HPDE6-E6E7 (cell line): ENCODE results near the gene EMILIN3.
"Not testable (repeated sequence)": the region's sequence is repeated elsewhere in the genome, so short reads cannot be mapped to it uniquely, and the experiment has no call there.

Experiments used
- DNase-seq: peaks from one replicate; pipeline ENCODE4 v3.0.0; 2011; ENCODE audit warnings: missing footprints; ENCODE audit errors: extremely low spot score

EMILIN3 gene

DNA sequence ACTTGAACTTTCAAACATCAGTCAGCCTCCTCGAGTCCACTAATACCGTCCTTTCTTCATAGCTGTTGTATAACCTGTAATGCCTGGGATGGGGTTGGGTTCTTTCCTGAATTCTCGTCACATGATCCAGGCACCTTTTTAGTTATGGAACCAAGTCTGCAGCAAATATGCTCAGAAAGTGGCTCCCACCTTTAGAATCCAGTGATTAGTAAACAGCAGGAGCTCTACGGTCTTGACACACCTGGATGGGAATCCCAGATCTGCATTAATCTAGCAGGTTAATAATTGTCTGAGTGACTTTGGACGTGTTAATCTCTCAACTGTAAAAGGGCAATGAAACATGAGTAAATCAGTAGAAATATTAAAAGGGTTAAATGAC lies 48.4 kb downstream of the EMILIN3 start:
- no peak for DNase-seq

DNA sequence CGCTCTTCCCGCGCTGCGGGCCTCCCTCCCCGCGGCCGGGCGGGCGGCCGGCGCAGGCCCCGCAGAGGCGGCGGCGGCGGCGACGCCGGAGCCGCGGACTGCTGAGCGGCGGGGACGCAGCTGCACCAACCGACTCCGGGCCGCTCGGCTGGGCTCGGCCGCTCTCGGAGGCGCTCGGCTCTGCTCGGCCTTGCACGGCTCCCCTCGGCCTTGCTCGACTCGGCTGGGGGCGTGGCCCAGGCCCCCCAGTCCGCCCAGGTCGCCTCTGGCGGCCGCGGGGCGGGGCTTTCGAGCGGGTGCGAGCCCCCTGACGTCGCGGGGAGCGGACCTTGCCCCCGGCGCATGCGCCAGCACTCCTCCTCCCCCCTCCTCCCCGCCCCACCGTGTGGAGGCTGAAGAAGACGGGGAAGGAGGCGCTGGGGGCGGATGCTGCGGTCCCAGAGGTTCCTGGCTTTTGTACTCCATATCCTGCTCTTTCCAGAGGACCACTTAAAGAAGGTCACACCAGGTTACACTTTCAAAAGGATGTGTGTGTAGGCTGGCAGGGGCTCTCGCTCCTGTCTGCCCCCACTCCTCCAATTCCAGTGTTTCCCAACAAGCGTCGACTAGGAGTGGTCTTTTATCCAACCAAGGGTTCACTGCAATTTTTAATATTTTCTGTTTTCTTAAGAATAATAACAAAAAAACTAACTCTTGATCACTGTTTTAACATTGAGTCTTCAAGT lies 48.9 kb downstream of the EMILIN3 start, which contains the start of gene ZHX3:
TSS of gene ZHX3 (minus strand) at position 186 of the 725 bp plus-strand sequence. CDS start 112,815 bp downstream, outside the sequence.
- peak; percentile 99 for DNase-seq

DNA sequence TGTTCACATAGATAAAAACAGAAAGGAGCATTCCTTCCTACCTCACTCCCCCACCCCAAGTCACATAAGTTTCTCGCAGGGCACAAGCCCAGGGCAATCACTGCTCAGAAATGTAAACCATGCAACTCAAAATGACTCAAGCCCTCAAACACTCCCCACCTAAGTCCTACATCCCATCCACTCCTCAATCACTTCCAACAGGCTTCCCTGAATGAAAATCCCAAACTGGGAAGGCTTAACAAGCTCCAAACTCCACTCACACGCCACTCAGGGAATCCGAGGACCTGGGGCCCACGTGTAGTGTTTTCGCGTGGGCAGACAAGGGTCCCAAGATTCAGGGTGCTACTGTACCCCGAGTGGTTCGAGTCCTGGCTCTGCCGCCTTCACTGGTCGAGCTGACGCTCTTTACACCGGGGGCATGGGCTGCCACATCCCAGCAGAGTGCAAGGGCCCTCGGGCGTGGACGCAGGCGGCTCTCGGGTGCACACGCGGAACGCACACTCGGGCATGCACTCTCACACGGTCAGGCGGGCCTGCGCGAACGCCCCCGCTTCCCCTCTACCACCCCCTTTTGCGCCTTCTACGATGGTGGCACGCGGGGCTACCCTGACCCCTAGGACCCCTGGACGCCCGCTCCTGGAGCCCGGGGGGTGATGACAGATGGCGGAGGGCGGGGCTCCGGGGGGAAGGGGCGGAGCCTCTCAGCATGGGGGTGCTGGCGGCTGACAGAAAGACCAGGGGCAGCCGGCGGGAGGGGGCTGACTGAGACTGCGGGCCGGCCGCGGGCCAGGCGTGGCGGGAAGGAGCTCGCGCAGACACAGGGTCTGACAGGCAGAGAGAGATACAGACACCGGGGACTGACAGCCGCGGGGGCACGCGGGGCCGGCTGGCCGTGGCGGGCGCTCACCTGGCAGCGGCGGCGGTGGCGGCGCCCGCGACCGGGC lies 49.7 kb downstream of the EMILIN3 start:
- DNase-seq = peak; percentile 90

DNA sequence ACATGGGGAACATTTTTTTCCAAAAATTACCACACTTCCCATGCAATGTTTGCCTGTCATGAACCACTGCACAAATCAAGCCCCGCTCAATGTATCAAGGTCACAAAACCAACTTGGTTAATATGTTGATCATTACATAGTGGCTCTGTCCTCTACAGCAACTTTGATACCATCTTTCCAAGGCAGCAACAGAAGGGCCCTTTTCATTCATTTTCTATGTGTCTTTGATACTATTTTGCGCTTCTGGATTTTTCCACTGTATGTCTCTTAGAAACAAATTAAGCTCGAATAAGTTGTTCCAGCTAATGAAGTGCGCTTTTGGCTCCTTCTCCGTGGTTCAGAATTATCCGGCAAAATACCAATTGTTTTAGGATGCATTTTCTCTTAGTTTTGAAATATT lies 50.6 kb downstream of the EMILIN3 start:
- DNase-seq = no peak

DNA sequence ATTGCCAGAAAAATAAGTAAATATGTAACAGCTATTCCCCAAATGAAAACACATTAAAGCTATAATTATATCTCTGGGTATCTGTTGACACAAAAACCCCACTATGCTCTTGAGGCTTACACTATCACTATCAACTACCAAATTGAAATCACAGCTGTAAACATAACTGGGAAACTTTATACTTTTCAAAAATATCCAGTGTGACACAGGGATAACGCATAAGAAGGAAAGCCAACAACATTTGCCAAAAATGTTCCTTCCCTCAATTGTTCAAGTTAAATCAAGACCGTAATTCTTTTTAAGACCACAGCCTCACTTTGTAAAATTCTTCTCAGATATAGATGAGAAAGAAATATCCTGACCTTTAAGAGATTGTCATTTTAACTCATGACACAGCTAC lies 52.2 kb downstream of the EMILIN3 start:
- DNase-seq = no peak

DNA sequence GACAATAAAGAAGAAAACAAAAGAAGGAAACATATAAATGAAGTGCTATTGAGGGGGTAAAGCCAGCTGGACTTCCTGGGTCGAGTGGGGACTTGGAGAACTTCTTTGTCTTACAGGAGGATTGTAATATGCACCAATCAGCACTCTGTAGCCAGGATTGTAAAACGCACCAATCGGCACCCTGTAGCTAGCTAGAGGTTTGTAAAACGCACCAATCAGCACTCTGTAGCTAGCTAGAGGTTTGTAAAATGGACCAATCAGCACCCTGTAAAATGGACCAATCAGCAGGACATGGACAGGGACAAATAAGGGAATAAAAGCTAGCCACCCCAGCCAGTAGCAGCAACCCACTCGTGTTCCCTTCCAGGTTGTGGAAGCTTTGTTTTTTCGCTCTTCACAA lies 54.6 kb downstream of the EMILIN3 start:
- not testable (repeated sequence) for DNase-seq
